ENCODE measurements around the gene SEPTIN1. TPM values are rescaled to one million over a fixed set of nuclear protein-coding genes. Genes with fewer than 3 reads are reported as not detected.

Gene SEPTIN1
- total and polyA plus RNA-seq, 2 of the 13 experiments (the other 11 are each of a cell fraction or from before 2014, with no cell fraction given), result 0.18 to 0.67 TPM

DNA sequence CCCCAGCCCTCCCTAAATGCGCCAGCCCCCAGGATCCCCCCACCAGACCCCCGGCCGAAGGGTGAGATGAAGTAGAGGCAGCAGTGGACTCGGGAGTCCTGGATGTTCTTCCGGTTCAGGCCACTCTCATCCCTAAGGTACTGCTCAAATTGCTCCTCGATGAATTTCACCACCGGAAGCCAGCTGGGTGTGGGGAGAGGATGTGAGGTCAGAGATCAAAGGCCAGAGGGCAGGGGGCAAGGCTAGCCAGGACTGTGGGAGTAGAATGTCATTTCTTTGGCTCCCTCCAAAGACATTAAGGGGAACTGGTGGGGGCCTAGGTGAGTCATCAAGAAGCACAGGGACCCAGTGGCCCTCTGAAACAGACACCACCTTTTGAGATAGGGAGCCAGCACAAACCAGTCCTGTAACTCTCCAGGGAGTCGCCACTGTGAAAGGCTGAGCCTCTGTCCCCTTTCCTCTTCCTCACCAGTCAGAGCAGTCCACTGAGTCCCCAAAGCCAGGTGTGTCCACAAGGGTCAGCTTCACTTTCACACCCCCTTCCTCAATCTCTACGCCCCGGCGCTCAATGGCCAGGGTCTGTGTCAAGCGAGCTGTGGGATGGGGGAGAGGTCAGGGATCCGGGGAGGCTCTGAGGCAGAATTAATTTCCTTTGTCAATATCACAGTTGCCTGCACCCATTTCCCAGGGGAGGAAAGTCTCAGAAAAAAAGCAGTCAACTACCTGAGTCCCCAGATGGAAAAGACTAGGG, 895 bp downstream of the SEPTIN1 start (continued):
- TF ChIP-seq ZXDC (CRISPR knock-in tag; IDR thresholded peaks at IDR 0.05), result no peak
- peak; percentile 28; the same call in 1 of the 2 replicates for TF ChIP-seq SALL1 (CRISPR knock-in tag; IDR thresholded peaks at IDR 0.05)
- no peak for TF ChIP-seq ZBTB7A (CRISPR knock-in tag; IDR thresholded peaks at IDR 0.05)
- no peak for TF ChIP-seq ZFP36 (IDR thresholded peaks at IDR 0.05; ENCODE audit: borderline replicate concordance, low read depth, low read length, partially characterized antibody)
- TF ChIP-seq ZNF333 (CRISPR knock-in tag; IDR thresholded peaks at IDR 0.05; ENCODE audit: borderline replicate concordance), result peak; percentile 91; the same call in 1 of the 2 replicates
- no peak for TF ChIP-seq POLR2AphosphoS5 (IDR thresholded peaks at IDR 0.05; ENCODE audit: low read depth, low read length)
- no peak for TF ChIP-seq ZNF775 (CRISPR knock-in tag; IDR thresholded peaks at IDR 0.05; ENCODE audit: borderline replicate concordance)
- no peak for TF ChIP-seq ATM (IDR thresholded peaks at IDR 0.05; ENCODE audit: borderline replicate concordance)
- no peak for TF ChIP-seq ARNT2 (CRISPR knock-in tag; IDR thresholded peaks at IDR 0.05; ENCODE audit: low read depth)
- no peak for TF ChIP-seq RFX3 (CRISPR knock-in tag; IDR thresholded peaks at IDR 0.05)
- TF ChIP-seq, protein P1, sequence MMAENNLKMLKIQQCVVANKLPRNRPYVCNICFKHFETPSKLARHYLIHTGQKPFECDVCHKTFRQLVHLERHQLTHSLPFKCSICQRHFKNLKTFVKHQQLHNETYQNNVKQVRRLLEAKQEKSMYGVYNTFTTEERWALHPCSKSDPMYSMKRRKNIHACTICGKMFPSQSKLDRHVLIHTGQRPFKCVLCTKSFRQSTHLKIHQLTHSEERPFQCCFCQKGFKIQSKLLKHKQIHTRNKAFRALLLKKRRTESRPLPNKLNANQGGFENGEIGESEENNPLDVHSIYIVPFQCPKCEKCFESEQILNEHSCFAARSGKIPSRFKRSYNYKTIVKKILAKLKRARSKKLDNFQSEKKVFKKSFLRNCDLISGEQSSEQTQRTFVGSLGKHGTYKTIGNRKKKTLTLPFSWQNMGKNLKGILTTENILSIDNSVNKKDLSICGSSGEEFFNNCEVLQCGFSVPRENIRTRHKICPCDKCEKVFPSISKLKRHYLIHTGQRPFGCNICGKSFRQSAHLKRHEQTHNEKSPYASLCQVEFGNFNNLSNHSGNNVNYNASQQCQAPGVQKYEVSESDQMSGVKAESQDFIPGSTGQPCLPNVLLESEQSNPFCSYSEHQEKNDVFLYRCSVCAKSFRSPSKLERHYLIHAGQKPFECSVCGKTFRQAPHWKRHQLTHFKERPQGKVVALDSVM (CRISPR knock-in tag; IDR thresholded peaks at IDR 0.05), result no peak
- no peak for TF ChIP-seq ZBTB39 (CRISPR knock-in tag; IDR thresholded peaks at IDR 0.05)
- TF ChIP-seq EZH2 (conservative IDR thresholded peaks at IDR 0.05; ENCODE audit: low read depth, low read length), result no peak
- TF ChIP-seq NAIF1 (CRISPR knock-in tag; IDR thresholded peaks at IDR 0.05; ENCODE audit: borderline replicate concordance), result no peak
- TF ChIP-seq CERS6 (CRISPR knock-in tag; IDR thresholded peaks at IDR 0.05), result no peak
- no peak for TF ChIP-seq NKX3-1 (CRISPR knock-in tag; IDR thresholded peaks at IDR 0.05)
- TF ChIP-seq ZFX (CRISPR knock-in tag; IDR thresholded peaks at IDR 0.05; ENCODE audit: low read depth), result 0 out of 2 replicates have a peak, but pooled peaks have one; percentile 23
- TF ChIP-seq STAT6 (CRISPR knock-in tag; IDR thresholded peaks at IDR 0.05; ENCODE audit: borderline replicate concordance), result no peak
